ENCODE data around the gene THEMIS. TPM values are rescaled to one million over a fixed set of nuclear protein-coding genes. Genes with fewer than 3 reads are reported as not detected.
"Not testable (repeated sequence)": the region's sequence is repeated elsewhere in the genome, so short reads cannot be mapped to it uniquely, and the experiment has no call there.

THEMIS gene
- total RNA-seq, 4 donors from 2014 or later = 0.79 to 5.7 (median 1.2) TPM

DNA sequence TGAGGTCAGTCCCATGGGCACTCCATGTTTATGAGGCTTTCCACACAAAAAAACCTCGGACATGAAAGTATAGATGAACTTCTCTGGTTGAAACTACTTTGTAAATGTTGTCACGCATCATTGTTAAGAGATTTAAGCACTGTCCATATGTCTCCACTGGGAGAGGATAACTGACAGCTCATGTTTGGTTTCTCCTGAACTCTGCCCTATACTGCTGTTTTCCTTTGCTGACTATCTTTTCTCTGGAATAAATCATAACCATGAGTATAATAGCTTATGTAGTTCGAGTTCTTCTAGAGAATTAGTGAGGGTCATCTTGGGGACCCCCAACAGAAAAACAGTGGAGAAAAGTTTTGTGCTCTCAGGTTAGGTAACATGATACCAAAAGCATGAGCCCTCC lies 14.3 kb downstream of the THEMIS start:
- 53 to 75% methylated on average over 3 of the region's 3 CpGs for WGBS, 2 donors

DNA sequence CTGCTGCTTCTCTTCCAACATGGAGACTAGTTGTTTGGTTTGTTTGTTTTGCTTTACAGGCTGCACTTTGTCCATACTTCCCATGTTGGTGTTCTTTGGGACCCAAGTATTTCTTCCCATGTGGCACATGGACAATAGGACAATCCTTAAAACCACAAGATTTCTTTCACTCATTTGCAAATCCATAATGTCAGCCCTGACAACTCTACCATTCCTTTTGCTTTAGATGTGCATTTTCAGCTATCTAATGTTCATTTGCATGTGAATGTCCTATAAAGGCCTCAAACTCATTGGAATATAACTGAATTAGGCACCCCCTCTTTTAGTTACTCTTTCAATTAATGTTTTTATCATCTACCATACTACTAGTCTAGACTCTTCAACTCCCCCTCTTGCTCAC lies 16.7 kb downstream of the THEMIS start:
- intact Hi-C loops (cut with DNase I) = no loop called here
- Histone ChIP-seq H3K9me3 (no peaks in the 10 kb centered on the region), H3K27me3 (no peaks in the 10 kb centered on the region)

More for the DNA sequence above, 14.3 kb downstream of the THEMIS start:
- Histone ChIP-seq H3K9me3 (no peaks in the 10 kb centered on the region), H3K27me3 (no peaks in the 10 kb centered on the region), H3K4me1 (no peaks in the 10 kb centered on the region), H3K27ac (no peak overlapping the region), H3K4me3 (no peak overlapping the region), H3K36me3 (no peaks in the 10 kb centered on the region)
- TF ChIP-seq, protein P1, sequence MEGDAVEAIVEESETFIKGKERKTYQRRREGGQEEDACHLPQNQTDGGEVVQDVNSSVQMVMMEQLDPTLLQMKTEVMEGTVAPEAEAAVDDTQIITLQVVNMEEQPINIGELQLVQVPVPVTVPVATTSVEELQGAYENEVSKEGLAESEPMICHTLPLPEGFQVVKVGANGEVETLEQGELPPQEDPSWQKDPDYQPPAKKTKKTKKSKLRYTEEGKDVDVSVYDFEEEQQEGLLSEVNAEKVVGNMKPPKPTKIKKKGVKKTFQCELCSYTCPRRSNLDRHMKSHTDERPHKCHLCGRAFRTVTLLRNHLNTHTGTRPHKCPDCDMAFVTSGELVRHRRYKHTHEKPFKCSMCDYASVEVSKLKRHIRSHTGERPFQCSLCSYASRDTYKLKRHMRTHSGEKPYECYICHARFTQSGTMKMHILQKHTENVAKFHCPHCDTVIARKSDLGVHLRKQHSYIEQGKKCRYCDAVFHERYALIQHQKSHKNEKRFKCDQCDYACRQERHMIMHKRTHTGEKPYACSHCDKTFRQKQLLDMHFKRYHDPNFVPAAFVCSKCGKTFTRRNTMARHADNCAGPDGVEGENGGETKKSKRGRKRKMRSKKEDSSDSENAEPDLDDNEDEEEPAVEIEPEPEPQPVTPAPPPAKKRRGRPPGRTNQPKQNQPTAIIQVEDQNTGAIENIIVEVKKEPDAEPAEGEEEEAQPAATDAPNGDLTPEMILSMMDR (IDR thresholded peaks at IDR 0.05) = no peak
- no peak for TF ChIP-seq POLR2A (IDR thresholded peaks at IDR 0.05)
- DNase-seq = no peak
- intact Hi-C loops (cut with DNase I) = no loop called here

DNA sequence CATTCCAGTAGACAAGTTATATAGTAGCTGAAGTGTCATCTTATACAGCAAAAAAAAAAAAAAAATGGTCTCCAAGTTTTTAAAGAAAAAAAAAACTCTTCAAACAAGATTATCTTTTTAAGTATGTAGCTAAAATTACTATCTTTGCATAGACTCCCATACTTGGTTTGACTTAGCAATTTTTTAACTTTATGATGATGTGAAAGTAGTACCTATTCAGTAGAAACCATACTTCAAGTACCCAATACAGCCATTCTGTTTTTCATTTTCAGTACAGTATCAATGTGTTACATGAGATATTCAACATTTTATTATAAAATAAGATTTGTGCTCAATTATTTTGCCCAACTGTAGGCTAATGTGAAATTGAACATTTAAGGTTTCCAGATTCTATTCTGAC lies 18.9 kb downstream of the THEMIS start:
- H3K4me3 ChIP-seq; H3K27me3 ChIP-seq; H3K36me3 ChIP-seq; intact Hi-C loops (cut with DNase I); H3K4me1 ChIP-seq; H3K9me3 ChIP-seq; DNase-seq; H3K27ac ChIP-seq: not testable (repeated sequence)

More for the DNA sequence above, 16.7 kb downstream of the THEMIS start:
- H3K36me3 ChIP-seq = no peaks in the 10 kb centered on the region
- no peak overlapping the region for H3K27ac ChIP-seq
- no peaks in the 10 kb centered on the region for H3K4me1 ChIP-seq
- no peak overlapping the region for H3K4me3 ChIP-seq
- no peak for TF ChIP-seq POLR2A (IDR thresholded peaks at IDR 0.05)
- TF ChIP-seq, protein P1 (IDR thresholded peaks at IDR 0.05) = no peak
- no peak for DNase-seq

DNA sequence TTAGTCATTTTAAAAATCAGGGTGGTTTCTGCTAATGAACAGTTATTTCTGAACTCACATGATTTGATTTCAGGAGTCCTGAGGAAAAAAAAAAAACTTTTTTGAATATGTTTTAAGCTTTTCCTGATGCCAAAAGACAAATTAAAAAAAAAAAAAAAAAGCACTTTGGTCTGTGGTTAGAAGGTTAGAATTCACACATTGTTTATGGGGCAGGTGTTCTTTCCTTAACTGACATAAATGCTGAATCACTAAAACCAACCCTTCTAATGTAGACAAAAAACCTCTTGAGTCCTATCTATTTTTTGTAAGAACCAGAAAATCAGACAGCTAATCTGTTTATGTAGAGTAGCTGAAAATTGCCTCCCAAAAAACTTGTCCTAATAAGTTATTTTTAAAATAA lies 20.4 kb downstream of the THEMIS start:
- TF ChIP-seq POLR2A (IDR thresholded peaks at IDR 0.05) = no peak
- TF ChIP-seq, protein P1 (IDR thresholded peaks at IDR 0.05) = no peak
- no peak overlapping the region for H3K4me3 ChIP-seq
- H3K9me3 ChIP-seq = no peaks in the 10 kb centered on the region
- intact Hi-C loops (cut with DNase I) = no loop called here
- H3K27ac ChIP-seq = no peak overlapping the region
- H3K27me3 ChIP-seq = no peaks in the 10 kb centered on the region
- no peaks in the 10 kb centered on the region for H3K36me3 ChIP-seq
- no peaks in the 10 kb centered on the region for H3K4me1 ChIP-seq
- no peak for DNase-seq

GRCh38 chr6:127879685-127880084 lies 21.2 kb downstream of the THEMIS start:
- 26 to 38% methylated on average over 12 of the region's 12 CpGs for WGBS, 2 donors
- H3K36me3 ChIP-seq = no peaks in the 10 kb centered on the region
- H3K4me3 ChIP-seq = no peak overlapping the region
- no peaks in the 10 kb centered on the region for H3K4me1 ChIP-seq
- no peak overlapping the region for H3K27ac ChIP-seq
- no peaks in the 10 kb centered on the region for H3K9me3 ChIP-seq
- DNase-seq = no peak
- TF ChIP-seq POLR2A (IDR thresholded peaks at IDR 0.05) = no peak
- no peaks in the 10 kb centered on the region for H3K27me3 ChIP-seq
- intact Hi-C loops (cut with DNase I) = no loop called here

DNA sequence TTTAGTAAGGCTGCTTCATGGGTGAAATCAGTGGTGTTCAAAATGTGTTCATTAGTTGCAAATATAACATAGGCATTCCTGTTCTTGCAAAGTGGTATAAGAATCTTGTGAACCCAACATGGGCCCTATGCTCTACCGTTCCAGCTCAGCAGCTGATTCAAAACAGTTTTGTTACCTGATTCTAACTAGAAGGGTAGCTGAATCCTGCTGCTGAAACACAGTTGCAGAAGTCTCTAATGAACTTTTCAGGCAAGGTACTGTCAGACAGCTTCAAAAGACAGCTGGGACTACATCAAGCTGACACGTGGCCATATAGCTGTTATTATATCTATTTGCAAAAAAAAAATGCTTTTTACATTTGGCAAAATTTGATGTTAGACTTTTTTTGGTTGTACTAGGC lies 22.7 kb downstream of the THEMIS start:
- 67 to 73% methylated on average over 2 of the region's 2 CpGs for WGBS, 2 donors
- no peak for DNase-seq
- Histone ChIP-seq H3K9me3 (no peaks in the 10 kb centered on the region), H3K27ac (no peak overlapping the region), H3K4me1 (no peaks in the 10 kb centered on the region), H3K27me3 (no peaks in the 10 kb centered on the region), H3K36me3 (no peaks in the 10 kb centered on the region), H3K4me3 (no peak overlapping the region)
- intact Hi-C loops (cut with DNase I) = no loop called here
- TF ChIP-seq, protein P1 (IDR thresholded peaks at IDR 0.05) = no peak
- TF ChIP-seq POLR2A (IDR thresholded peaks at IDR 0.05) = no peak

Data from esophagus squamous epithelium (tissue), 5 donors.